SKM-1 treated with dmso at 0.1 percent for 144 hours (cell line): ENCODE data around the gene NSD2.

Experiments used
- DNase-seq: peaks from one replicate; lab custom pipeline; 2025; ENCODE audit not compliant: unreplicated experiment; lab: John Stamatoyannopoulos, UW

The NSD2 gene

GRCh38 chr4:1969928-1970723, 98.9 kb downstream of the NSD2 start:
- no peak for DNase-seq

- DNase-seq = no peak
Observed at GRCh38 chr4:1970926-1971325, 99.7 kb downstream of the NSD2 start.

- DNase-seq = no peak
Observed at GRCh38 chr4:1971456-1972200, 100.4 kb downstream of the NSD2 start.

GRCh38 chr4:1972414-1972813, 101.2 kb downstream of the NSD2 start:
- no peak for DNase-seq

- DNase-seq = no peak
Observed at GRCh38 chr4:1973218-1973617, 102.0 kb downstream of the NSD2 start.

- no peak for DNase-seq
Observed at GRCh38 chr4:1973661-1974060, 102.5 kb downstream of the NSD2 start.

GRCh38 chr4:1974840-1975239, 103.6 kb downstream of the NSD2 start:
- no peak for DNase-seq

GRCh38 chr4:1975391-1975801, 104.2 kb downstream of the NSD2 start:
- no peak for DNase-seq

GRCh38 chr4:1975880-1976279, 104.7 kb downstream of the NSD2 start:
- DNase-seq = no peak

- no peak for DNase-seq
Observed at GRCh38 chr4:1976416-1977352, 105.5 kb downstream of the NSD2 start.

GRCh38 chr4:1978226-1978625, 107.0 kb downstream of the NSD2 start:
- DNase-seq = no peak

- no peak for DNase-seq
Observed at GRCh38 chr4:1978741-1979476, 107.7 kb downstream of the NSD2 start.

- DNase-seq = no peak
Observed at GRCh38 chr4:1979477-1980196, 108.4 kb downstream of the NSD2 start.

GRCh38 chr4:1980561-1981041, 109.4 kb downstream of the NSD2 start:
- no peak for DNase-seq

- DNase-seq = no peak
Observed at GRCh38 chr4:1981251-1982058, 110.3 kb downstream of the NSD2 start.

GRCh38 chr4:1982124-1983052, 111.2 kb downstream of the NSD2 start:
- DNase-seq = no peak

- DNase-seq = no peak
Observed at GRCh38 chr4:1983053-1983845, 112.1 kb downstream of the NSD2 start.
